Breast epithelium (tissue), 3 donors: Measurements from ENCODE around the gene GFRAL.

Experiments used
- CTCF ChIP-seq, 3 donors: fragments of 450-650 bp; IDR thresholded peaks; one replicate each; pipeline ENCODE4 v1.5.1; 2016 to 2017; ENCODE audit warnings: antibody characterized with exemption in 3 of 3, mild to moderate bottlenecking in 3 of 3, moderate library complexity in 3 of 3
- POLR2A ChIP-seq: fragments of 450-650 bp; IDR thresholded peaks from one replicate; pipeline ENCODE4 v1.6.1; 2016; ENCODE audit warnings: antibody characterized with exemption, mild to moderate bottlenecking, moderate library complexity

- TF ChIP-seq CTCF (IDR thresholded peaks at IDR 0.05): no peak
- no peak for TF ChIP-seq POLR2A
These were observed 78.4 kb downstream of the GFRAL start for GRCh38 chr6:55405474-55406235.
